Measurements from ENCODE around the gene F3.

- no peak for TF ChIP-seq CTCF (IDR thresholded peaks at IDR 0.05)
- TF ChIP-seq EZH2 (IDR thresholded peaks at IDR 0.05): no peak
- no peak for TF ChIP-seq EZH2phosphoT487 (IDR thresholded peaks at IDR 0.05)
Measured at GRCh38 chr1:94512816-94513215, 28.7 kb downstream of the F3 start.

Measured in neural progenitor cell (in vitro differentiated cells).